Stimulated activated CD4-positive, alpha-beta T cell treated with anti-CD3 and anti-CD28 coated beads, Interleukin-2, amount 100 ng/mL, for 48 hours (primary cell): Measurements from ENCODE around the gene PTPN12.
"Not testable (repeated sequence)": the region's sequence is repeated elsewhere in the genome, so short reads cannot be mapped to it uniquely, and the experiment has no call there.

Experiments used
- DNase-seq, 2 donors: peaks; one replicate each; pipeline ENCODE4 v3.0.0-alpha.2; 2020

The PTPN12 gene

DNA sequence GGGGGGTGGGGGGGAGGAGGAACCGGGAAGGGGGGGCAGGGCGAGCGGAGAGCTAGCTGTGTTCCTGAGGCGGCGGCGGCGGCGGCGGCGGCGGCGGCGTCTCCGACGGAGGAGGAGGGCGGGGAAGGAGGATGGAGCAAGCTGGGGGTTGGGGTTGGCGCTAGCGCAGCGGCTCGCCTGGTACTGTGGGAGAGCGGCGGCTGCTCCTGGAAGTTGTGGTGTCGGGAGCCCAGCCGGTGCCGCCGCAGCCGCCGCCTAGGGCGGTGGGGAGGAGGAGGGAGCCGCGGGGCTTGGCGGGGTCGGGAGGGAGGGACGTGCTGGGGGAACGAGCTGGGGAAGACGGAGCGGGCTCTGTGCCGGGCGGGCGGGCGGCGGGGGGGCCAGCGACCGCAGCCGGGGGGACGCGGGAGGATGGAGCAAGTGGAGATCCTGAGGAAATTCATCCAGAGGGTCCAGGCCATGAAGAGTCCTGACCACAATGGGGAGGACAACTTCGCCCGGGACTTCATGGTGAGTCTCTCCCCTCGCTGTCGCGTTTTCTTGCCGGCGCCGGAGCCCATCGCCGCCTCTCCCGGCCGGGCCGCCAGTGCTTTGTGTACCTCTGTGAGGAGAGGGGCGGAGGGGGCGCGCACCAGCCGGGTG is at the start of gene PTPN12:
Gene PTPN12 (plus strand): TSS at position 160 of the 642 bp plus-strand sequence. CDS start 252 bp downstream, at position 412.
- peak; percentile 25 to 41 for DNase-seq

GRCh38 chr7:77488986-77489385 is 48.1 kb upstream of the PTPN12 start:
- DNase-seq: no peak

GRCh38 chr7:77497079-77497478 is 40.0 kb upstream of the PTPN12 start:
- DNase-seq: no peak

DNA sequence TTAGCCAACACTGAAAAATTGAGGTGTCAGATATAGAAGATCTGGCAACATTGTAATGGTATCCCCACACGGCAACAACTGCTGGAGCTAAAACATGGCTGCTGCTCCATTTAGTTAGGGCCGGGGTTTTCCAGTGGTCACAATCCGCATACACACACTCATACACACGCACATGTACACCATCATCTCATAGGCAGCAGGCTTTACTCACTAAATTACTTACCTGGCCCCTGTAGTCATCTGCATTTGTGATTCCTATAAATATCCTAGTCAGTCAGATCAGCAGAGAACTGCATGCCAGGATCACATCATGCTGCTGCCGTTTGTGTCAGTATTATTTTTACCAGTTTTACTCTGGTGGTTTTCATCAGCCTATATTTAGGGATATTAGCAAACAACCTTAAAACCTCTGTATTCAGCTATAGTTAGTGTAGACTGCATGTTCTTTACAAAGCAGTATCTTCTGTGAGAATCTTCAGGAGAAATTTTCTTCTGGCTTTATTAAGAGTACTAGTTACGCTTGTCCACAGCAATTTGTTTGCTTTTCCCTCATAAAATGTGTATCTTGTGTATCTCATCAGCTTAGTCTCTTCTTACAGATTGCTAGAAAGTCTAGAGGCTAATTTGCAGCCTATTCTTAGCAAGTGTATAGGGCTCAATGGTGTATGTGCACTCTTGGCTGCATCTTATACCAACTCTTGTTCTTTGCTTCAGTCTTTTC is 38.3 kb upstream of the PTPN12 start:
- no peak for DNase-seq

DNA sequence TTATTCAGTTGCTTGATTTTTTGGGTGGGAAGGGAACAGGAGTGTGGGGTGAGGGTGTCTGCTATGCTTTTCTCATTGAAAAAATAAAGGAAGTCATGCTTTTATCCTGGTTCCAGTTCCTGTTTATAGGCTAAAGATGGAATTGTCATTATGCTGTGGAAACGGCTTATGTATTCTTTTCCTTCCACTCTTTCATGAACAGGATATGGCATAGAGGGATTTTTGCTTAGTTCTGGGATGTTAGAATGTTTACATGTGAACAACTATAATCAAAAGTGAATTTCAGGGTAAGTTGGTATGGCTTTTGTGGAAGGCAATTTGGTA is 35.9 kb upstream of the PTPN12 start:
- DNase-seq: no peak

DNA sequence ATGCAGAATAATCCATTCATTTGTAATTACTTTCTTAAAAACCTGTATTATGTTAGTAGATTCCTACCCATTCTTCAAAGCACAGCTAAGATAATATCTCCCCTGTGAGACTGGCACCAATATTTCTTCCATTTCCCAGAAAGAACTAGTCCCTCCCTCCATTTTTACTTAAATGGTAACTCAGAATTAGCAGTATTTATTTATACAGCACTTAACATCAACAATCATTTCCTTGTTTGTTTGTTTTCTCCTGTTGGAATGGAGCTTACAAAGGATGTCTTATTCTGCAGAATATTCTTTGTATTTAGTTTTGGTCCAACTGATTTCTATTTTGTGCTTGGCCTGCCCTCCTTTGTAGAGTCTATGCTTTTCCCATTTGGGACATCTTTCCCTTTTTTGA is 32.1 kb upstream of the PTPN12 start:
- DNase-seq: no peak

GRCh38 chr7:77506899-77507298 is 30.2 kb upstream of the PTPN12 start:
- no peak for DNase-seq

- not testable (repeated sequence) for DNase-seq
Measured at GRCh38 chr7:77513002-77513670, 24.0 kb upstream of the PTPN12 start.

DNA sequence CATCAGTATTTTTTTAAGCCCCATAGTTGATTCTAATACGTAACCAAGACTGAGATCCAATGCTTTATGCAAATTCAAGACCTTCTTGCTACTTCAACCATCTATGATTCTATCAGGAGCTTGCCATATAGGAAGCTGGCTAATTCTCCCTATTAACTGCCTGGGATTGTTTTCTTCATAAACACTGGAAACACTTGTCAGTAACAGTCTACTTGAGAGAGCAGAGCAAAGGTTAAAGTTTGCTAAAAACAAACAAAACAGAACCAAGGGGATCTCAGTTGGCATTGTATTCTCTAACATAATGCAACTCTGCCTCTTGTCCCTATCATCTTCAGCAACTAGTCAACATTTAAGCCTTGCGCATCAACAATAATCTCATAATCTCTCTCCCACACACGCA is 21.0 kb upstream of the PTPN12 start:
- no peak for DNase-seq

DNA sequence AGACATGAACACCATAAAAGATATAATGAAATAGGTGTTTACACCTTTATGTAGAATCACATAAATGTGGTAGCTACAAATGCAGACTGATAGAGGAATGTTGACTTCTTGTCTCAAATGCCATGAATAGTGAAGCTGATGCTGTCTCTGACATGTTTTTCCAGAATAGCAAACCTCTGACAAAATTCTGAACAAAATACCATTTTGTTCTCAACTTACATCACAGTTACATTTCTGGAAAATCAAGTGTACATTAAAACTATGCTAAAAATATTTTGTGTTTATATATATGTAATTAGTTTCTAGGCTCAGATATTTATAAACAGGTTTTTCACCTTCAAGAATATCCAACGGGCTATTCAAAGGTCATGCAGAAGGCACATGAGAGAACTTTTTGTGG is 16.8 kb upstream of the PTPN12 start:
- no peak for DNase-seq

DNA sequence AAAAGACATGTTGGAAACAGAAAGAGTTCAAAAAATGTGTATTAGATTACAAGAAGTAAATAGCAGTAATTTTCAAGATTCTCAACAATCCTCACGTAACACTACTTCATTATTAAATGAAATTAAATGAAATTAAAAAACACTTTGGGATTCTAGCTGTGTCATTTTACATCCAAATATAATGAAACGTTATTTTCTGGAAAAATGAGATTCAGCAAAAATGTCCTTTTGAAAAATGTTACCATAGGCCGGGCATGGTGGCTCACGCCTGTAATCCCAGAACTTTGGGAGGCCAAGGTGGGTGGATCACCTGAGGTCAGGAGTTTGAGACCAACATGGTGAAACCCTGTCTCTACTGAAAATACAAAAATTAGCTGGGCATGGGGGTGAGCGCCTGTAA is 15.6 kb upstream of the PTPN12 start:
- not testable (repeated sequence) for DNase-seq

DNA sequence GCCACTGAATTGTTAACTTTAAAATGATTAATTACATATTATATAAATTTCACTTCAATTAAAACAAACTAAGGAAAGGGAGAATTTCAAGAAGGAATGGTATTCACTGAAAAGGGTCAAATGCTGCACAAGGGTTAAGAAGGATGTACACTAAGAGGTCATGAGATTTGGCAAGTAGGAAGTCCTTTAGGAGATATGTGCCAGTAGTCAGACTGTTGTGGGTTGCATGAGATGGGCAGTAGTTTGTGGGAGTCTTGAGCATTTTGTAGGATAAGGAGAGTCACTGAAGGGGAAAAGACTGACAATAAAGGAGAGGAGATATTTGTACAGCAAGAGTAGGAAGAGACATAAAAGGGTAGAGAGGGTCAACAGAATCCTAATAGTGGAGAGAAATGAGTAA is 12.4 kb upstream of the PTPN12 start:
- DNase-seq: no peak

- DNase-seq: no peak
Measured at GRCh38 chr7:77525231-77525630, 11.9 kb upstream of the PTPN12 start.

DNA sequence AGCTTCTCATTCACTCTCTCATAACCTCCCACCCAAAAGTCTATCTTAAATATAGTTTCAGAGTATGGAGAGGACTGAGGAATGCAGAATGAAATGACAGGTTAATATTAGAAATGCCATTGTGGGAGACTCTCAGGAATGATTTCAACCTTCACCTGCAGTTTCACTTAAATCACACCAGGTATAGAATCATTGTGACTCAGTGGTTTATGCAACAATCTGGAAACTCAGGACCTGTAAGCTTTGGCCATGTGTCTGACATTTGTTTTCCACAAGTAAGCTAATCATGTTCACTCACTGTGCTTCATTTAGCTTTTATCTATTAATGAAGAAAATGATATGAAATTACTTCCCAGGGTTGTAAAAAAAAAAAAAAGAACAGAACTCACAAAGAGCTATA is 8.7 kb upstream of the PTPN12 start:
- no peak for DNase-seq

- no peak for DNase-seq
Measured at GRCh38 chr7:77529279-77529678, 7.8 kb upstream of the PTPN12 start.

GRCh38 chr7:77531038-77531437 is 6.1 kb upstream of the PTPN12 start:
- DNase-seq: no peak

- DNase-seq: no peak
Measured at GRCh38 chr7:77532247-77532646, 4.8 kb upstream of the PTPN12 start.

GRCh38 chr7:77532732-77533131 is 4.4 kb upstream of the PTPN12 start:
- not testable (repeated sequence) for DNase-seq

GRCh38 chr7:77534046-77534445 is 3.0 kb upstream of the PTPN12 start:
- not testable (repeated sequence) for DNase-seq

- no peak for DNase-seq
Measured at GRCh38 chr7:77536017-77536412, 1.1 kb upstream of the PTPN12 start.

DNA sequence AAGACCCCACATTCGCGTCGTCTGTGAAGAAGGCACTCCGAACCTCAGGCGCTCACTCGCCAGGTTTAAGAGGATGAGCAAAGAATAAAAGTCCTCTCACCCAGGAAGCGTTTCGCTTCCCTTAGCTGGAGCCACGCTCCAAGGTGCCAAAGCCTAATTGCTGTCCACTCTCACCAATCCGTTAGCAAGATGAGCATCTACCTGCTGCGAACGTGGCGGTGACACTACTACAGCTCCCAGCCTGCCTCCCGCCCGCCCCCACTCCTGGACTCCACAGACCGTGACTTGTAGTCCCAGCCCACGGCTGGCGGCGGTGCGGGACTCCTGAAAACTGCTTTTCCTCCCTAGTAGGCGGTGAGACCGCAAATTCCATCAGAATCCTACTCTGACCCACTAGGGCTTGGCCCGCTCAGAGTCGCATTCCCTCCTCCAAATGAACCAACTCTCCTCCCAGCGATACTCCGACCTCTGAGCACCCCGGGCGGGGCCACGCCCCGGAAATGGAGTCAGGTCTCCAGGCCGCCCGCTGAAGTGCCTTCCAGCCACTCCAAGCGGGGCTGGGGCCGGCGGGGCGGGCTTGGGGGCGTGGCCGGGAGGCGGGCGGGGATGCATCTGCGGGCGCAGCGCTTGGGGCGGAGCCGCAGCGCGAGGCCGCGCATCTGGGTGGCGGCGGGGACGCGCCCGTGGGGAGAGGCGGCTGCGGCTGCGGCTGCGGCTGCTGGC is 521 bp upstream of the PTPN12 start:
- DNase-seq: peak; percentile 97 to 98

DNA sequence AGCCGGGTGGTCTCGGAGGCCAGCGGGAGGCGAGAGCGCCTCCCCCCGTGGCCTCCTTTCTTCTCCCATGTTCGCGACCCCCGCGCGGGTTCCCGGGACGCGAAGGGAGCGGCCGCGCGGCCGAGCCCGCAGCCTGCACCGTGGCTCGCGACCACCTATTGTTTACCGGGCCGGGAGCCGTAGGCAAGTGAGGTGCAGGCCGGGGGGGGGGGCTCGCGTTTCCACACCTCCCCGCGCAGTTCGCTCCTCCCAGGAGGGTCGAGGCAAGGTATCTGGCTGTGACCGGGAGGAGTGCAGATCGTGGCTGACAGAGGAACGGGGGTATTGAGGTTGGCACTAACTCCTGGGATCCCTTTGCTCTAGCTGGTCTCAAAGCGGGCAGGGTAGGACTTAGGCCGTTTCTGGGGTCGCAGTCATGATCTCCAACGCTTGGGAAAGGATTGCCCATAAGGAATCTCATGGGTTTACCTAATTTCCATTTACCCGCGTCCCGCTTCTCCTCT is 734 bp downstream of the PTPN12 start:
- DNase-seq: peak in 1 of 2 donors; percentile 7
